Measurements from ENCODE around the gene RRBP1. TPM values are rescaled to one million over a fixed set of nuclear protein-coding genes. Genes with fewer than 3 reads are reported as not detected.
A peak's percentile ranks its signal among the peaks of the same experiment; 100 is the strongest.

RRBP1 gene
- total RNA-seq, 1 donor from 2014 or later = 79.8 TPM

DNA sequence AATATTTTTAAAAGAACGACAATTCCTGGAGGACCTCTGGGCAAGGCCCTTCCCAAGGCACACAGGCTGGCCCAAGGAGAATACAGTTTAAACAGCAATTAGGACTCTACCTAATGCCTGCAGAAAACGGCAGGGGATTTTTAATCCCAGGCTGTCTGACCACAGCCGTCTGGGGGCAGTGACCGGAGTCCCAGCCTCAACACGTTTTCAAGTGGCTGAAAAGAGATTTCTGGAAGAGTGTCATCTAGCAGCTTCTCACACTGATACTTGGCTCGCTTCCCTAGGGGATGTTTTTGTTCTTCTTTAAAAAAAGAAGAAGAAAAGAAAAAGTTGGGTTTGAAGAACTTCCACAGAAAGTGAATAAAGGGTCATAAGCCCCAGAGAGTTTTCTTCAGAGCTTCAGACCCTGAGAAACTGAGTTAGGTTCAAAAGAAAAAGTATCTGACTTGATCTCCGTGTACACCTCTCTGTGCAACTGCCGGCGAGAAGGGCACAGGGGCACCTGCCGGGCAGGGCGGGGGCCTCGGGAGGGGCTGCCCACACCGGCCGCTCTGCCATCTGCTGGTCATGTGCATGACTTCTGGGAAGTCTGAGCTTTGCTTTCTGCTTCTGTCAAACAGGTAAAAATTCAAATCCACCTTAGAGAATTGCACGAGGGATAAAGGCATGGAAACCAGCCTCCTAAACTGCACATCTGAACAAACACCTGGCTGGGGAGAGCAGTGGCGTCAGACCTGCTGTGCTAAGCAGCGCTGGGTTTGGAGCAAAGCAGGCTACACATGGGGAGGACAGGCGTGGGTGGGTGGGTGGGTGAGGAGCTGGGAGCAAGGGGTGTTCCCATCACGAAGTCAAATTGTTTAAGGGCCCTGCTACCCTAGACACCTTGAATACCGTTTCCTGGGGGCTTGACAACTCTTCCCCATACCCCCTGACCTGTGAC lies 33.0 kb downstream of the RRBP1 start:
- intact Hi-C loops (cut with DNase I) = no loop called here
- Histone ChIP-seq H3K27me3 (no peaks in the 10 kb centered on the region), H3K36me3 (no peaks in the 10 kb centered on the region), H3K4me3 (no peak overlapping the region), H3K4me1 (peaks cover 74% of the 10 kb centered on the region), H3K9me3 (no peaks in the 10 kb centered on the region), H3K27ac (peak overlapping the region; percentile 36)
- TF ChIP-seq, protein P1, sequence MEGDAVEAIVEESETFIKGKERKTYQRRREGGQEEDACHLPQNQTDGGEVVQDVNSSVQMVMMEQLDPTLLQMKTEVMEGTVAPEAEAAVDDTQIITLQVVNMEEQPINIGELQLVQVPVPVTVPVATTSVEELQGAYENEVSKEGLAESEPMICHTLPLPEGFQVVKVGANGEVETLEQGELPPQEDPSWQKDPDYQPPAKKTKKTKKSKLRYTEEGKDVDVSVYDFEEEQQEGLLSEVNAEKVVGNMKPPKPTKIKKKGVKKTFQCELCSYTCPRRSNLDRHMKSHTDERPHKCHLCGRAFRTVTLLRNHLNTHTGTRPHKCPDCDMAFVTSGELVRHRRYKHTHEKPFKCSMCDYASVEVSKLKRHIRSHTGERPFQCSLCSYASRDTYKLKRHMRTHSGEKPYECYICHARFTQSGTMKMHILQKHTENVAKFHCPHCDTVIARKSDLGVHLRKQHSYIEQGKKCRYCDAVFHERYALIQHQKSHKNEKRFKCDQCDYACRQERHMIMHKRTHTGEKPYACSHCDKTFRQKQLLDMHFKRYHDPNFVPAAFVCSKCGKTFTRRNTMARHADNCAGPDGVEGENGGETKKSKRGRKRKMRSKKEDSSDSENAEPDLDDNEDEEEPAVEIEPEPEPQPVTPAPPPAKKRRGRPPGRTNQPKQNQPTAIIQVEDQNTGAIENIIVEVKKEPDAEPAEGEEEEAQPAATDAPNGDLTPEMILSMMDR (IDR thresholded peaks at IDR 0.05) = no peak
- no peak for TF ChIP-seq POLR2AphosphoS5 (IDR thresholded peaks at IDR 0.05; ENCODE audit: insufficient read depth in 1 of 2, low read depth in 1 of 2)
- TF ChIP-seq POLR2A (IDR thresholded peaks at IDR 0.05) = no peak
- no peak for DNase-seq (ENCODE audit: extremely low spot score in 2 of 2)

DNA sequence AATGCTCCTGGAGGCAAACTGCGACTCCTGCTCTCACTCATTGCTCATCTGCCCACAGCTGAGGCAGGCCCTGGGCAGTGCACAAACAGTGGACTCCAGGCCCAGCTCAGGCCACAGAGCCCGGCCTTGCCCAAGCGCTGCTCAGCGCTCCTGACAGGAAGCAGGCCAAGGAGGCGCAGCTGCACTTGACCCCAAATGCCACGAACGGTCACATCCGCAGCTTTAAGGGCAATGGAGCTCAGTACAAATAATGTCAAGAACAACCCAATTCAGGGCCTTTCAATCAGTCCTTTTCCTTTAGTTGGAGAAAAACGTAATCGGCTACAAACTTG lies 33.8 kb downstream of the RRBP1 start:
- intact Hi-C loops (cut with DNase I) = no loop called here
- Histone ChIP-seq H3K27me3 (no peaks in the 10 kb centered on the region), H3K4me1 (peaks cover 79% of the 10 kb centered on the region), H3K36me3 (no peaks in the 10 kb centered on the region), H3K4me3 (no peak overlapping the region), H3K27ac (peak overlapping the region; percentile 28), H3K9me3 (no peaks in the 10 kb centered on the region)
- no peak for TF ChIP-seq POLR2A (IDR thresholded peaks at IDR 0.05)
- TF ChIP-seq, protein P1 (IDR thresholded peaks at IDR 0.05) = no peak
- TF ChIP-seq POLR2AphosphoS5 (IDR thresholded peaks at IDR 0.05; ENCODE audit: insufficient read depth in 1 of 2, low read depth in 1 of 2) = no peak
- no peak for DNase-seq (ENCODE audit: extremely low spot score in 2 of 2)

DNA sequence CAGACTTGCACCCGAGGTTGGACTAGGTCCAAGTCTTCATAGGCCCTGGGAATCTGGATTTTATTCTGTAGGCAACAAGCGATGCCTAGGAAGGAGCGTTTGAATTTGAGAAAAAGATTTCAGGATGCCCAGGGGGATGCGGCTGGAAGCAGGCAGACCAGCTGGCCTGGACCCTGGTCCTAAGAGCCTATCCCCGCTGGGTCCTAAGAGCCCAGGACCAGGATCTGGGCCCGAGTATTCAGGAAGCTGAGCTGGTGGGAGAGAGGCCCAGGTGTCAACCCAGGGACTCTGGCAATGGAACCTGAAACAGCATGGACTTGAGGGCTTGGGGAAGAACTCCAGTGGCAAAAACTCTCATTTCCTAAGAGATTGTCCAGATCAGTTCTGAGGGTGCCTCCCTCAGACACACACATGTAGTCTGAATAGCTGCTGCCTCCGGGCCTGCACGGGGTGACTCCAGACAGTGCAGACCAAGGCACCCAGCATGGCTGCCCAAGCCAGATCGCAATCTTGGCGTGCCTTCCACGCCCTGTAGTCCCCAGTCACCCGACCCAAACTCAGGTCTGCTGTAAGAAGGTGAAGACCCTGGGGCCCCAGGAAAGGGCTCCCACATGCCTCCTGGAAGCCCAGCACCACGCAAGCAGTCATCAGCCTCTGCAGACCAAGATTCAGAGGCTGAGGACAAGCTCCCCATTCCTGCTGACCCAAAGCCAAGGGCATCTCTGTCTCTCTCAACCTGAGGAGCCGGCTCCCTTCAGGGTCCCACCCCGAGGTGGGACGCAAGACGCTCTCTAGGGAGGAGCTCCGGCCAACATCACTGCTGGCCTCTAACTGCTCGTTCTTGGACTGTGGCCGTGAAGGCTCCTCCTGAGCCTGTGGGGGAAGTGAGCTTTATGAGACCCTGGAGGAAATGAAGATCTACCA lies 34.4 kb downstream of the RRBP1 start:
- H3K36me3 ChIP-seq = no peaks in the 10 kb centered on the region
- H3K9me3 ChIP-seq = no peaks in the 10 kb centered on the region
- intact Hi-C loops (cut with DNase I) = no loop called here
- no peak for DNase-seq (ENCODE audit: extremely low spot score in 2 of 2)
- H3K4me1 ChIP-seq = peaks cover 78% of the 10 kb centered on the region
- peak overlapping the region; percentile 28 for H3K27ac ChIP-seq
- TF ChIP-seq, protein P1 (IDR thresholded peaks at IDR 0.05) = no peak
- no peak for TF ChIP-seq POLR2A (IDR thresholded peaks at IDR 0.05)
- no peak for TF ChIP-seq POLR2AphosphoS5 (IDR thresholded peaks at IDR 0.05; ENCODE audit: insufficient read depth in 1 of 2, low read depth in 1 of 2)
- no peak overlapping the region for H3K4me3 ChIP-seq
- no peaks in the 10 kb centered on the region for H3K27me3 ChIP-seq

DNA sequence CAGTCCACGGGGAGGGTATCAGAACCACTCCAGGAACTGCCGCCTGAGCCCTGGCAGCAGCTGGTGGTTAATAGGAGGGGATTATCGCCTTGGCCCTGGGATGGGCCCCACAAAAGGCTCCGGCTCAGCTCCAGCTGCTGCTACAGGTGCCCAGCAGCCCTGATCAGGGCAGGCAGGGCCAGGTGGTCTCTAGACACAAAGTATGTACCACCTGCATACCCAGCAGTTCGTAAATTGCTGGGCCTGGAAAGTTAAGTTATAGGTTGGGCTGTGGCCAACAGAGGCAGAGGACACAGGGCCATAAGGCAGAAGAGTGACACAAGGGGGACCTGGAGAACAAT lies 35.1 kb downstream of the RRBP1 start:
- intact Hi-C loops (cut with DNase I) = no loop called here
- no peaks in the 10 kb centered on the region for H3K9me3 ChIP-seq
- no peaks in the 10 kb centered on the region for H3K27me3 ChIP-seq
- H3K4me1 ChIP-seq = peaks cover 71% of the 10 kb centered on the region
- H3K27ac ChIP-seq = peak overlapping the region; percentile 55
- H3K36me3 ChIP-seq = peaks cover 0 to 7% of the 10 kb centered on the region in 2 donors
- no peak for DNase-seq (ENCODE audit: extremely low spot score in 2 of 2)
- TF ChIP-seq POLR2A (IDR thresholded peaks at IDR 0.05) (no peak), POLR2AphosphoS5 (IDR thresholded peaks at IDR 0.05; ENCODE audit: insufficient read depth in 1 of 2, low read depth in 1 of 2) (no peak)
- TF ChIP-seq, protein P1 (IDR thresholded peaks at IDR 0.05) = no peak
- H3K4me3 ChIP-seq = no peak overlapping the region

All from vagina (tissue), 2 donors.